Activated CD4-positive, alpha-beta T cell treated with anti-CD3 and anti-CD28 coated beads, Interleukin-2, amount 10 ng/mL, durations not matched to agents 24 days and 14 days (primary cell): Measurements from ENCODE around the gene TRA2B. TPM values are rescaled to one million over a fixed set of nuclear protein-coding genes. Genes with fewer than 3 reads are reported as not detected.
A peak's percentile ranks its signal among the peaks of the same experiment; 100 is the strongest.

ENCODE experiments used
- DNase-seq: peaks from one replicate; pipeline ENCODE4 v3.0.0; 2022
- H3K27ac Mint-ChIP-seq: one replicate; pipeline ENCODE4 v1.8.0; 2022; ENCODE audit warnings: mild to moderate bottlenecking, mixed read lengths
- H3K27me3 Mint-ChIP-seq: one replicate; pipeline ENCODE4 v1.8.0; 2022; ENCODE audit warnings: mixed read lengths
- H3K36me3 Mint-ChIP-seq: one replicate; pipeline ENCODE4 v1.8.0; 2022; ENCODE audit warnings: low read depth, mild to moderate bottlenecking, mixed read lengths
- H3K4me1 Mint-ChIP-seq: one replicate; pipeline ENCODE4 v1.8.0; 2021; ENCODE audit warnings: mixed read lengths
- H3K4me3 Mint-ChIP-seq: one replicate; pipeline ENCODE4 v1.8.0; 2022; ENCODE audit warnings: mild to moderate bottlenecking, moderate library complexity, mixed read lengths
- H3K9me3 Mint-ChIP-seq: one replicate; pipeline ENCODE4 v1.8.0; 2021; ENCODE audit warnings: mixed read lengths
- intact Hi-C: fragments of 100-400 bp; cut with micrococcal nuclease; formaldehyde crosslinking; loops from one replicate; pipeline ENCODE4 v1.15.1; 2023
- total RNA-seq: library from RNA; stranded (reverse); gene quantifications from 2 replicates; pipeline ENCODE4 v1.2.3, GENCODE V29; 2022

TRA2B gene
- total RNA-seq, 1 donor from 2014 or later, result 314 TPM

GRCh38 chr3:185966655-185967054 is 28.8 kb upstream of the TRA2B start:
- H3K36me3 Mint-ChIP-seq, result no peaks in the 10 kb centered on the region
- H3K9me3 Mint-ChIP-seq, result no peaks in the 10 kb centered on the region
- H3K27ac Mint-ChIP-seq, result no peak overlapping the region

GRCh38 chr3:185965496-185965895 is 27.7 kb upstream of the TRA2B start:
- Mint-ChIP-seq H3K36me3 (no peaks in the 10 kb centered on the region), H3K4me1 (no peaks in the 10 kb centered on the region), H3K27ac (no peak overlapping the region), H3K27me3 (peaks cover 12% of the 10 kb centered on the region), H3K9me3 (no peaks in the 10 kb centered on the region), H3K4me3 (no peak overlapping the region)
- intact Hi-C loops, result no loop called here
- no peak for DNase-seq

More at GRCh38 chr3:185966655-185967054, 28.8 kb upstream of the TRA2B start:
- Mint-ChIP-seq H3K4me1 (no peaks in the 10 kb centered on the region), H3K4me3 (no peak overlapping the region), H3K27me3 (peaks cover 12% of the 10 kb centered on the region)
- intact Hi-C loops, result no loop called here
- no peak for DNase-seq

GRCh38 chr3:185961675-185962232 is 23.9 kb upstream of the TRA2B start:
- no peak overlapping the region for H3K4me3 Mint-ChIP-seq
- H3K27ac Mint-ChIP-seq, result no peak overlapping the region
- no peaks in the 10 kb centered on the region for H3K36me3 Mint-ChIP-seq
- H3K9me3 Mint-ChIP-seq, result peaks cover 6% of the 10 kb centered on the region
- H3K27me3 Mint-ChIP-seq, result peaks cover 11% of the 10 kb centered on the region
- no peaks in the 10 kb centered on the region for H3K4me1 Mint-ChIP-seq
- no peak for DNase-seq
- intact Hi-C loops, result no loop called here

- peaks cover 8% of the 10 kb centered on the region for H3K27me3 Mint-ChIP-seq
- H3K27ac Mint-ChIP-seq, result no peak overlapping the region
- no peak for DNase-seq
- peaks cover 6% of the 10 kb centered on the region for H3K9me3 Mint-ChIP-seq
- no peaks in the 10 kb centered on the region for H3K36me3 Mint-ChIP-seq
- H3K4me1 Mint-ChIP-seq, result no peaks in the 10 kb centered on the region
- intact Hi-C loops, result no loop called here
- H3K4me3 Mint-ChIP-seq, result no peak overlapping the region
Observed at GRCh38 chr3:185960522-185961288, 22.9 kb upstream of the TRA2B start.

- intact Hi-C loops, result no loop called here
- Mint-ChIP-seq H3K4me3 (peak overlapping the region; percentile 10), H3K27ac (no peak overlapping the region), H3K4me1 (no peaks in the 10 kb centered on the region), H3K36me3 (no peaks in the 10 kb centered on the region), H3K9me3 (peaks cover 6% of the 10 kb centered on the region), H3K27me3 (peaks cover 8% of the 10 kb centered on the region)
- no peak for DNase-seq
Observed at GRCh38 chr3:185959609-185960521, 22.1 kb upstream of the TRA2B start.

GRCh38 chr3:185958626-185959025 is 20.8 kb upstream of the TRA2B start:
- no peak for DNase-seq
- Mint-ChIP-seq H3K9me3 (peaks cover 6% of the 10 kb centered on the region), H3K4me1 (no peaks in the 10 kb centered on the region), H3K27ac (no peak overlapping the region), H3K36me3 (no peaks in the 10 kb centered on the region), H3K4me3 (no peak overlapping the region), H3K27me3 (peaks cover 3% of the 10 kb centered on the region)
- intact Hi-C loops, result no loop called here

- H3K9me3 Mint-ChIP-seq, result peaks cover 6% of the 10 kb centered on the region
- DNase-seq, result no peak
- H3K4me1 Mint-ChIP-seq, result no peaks in the 10 kb centered on the region
- no peaks in the 10 kb centered on the region for H3K36me3 Mint-ChIP-seq
- peaks cover 13% of the 10 kb centered on the region for H3K27me3 Mint-ChIP-seq
- H3K4me3 Mint-ChIP-seq, result no peak overlapping the region
- H3K27ac Mint-ChIP-seq, result no peak overlapping the region
- intact Hi-C loops, result no loop called here
Observed at GRCh38 chr3:185956244-185956643, 18.4 kb upstream of the TRA2B start.

- no peaks in the 10 kb centered on the region for H3K4me1 Mint-ChIP-seq
Observed at GRCh38 chr3:185954366-185954723, 16.5 kb upstream of the TRA2B start.

GRCh38 chr3:185950728-185951127 is 12.9 kb upstream of the TRA2B start:
- intact Hi-C loops, result no loop called here
- Mint-ChIP-seq H3K9me3 (no peaks in the 10 kb centered on the region), H3K27me3 (peaks cover 36% of the 10 kb centered on the region), H3K36me3 (no peaks in the 10 kb centered on the region), H3K4me3 (no peak overlapping the region), H3K27ac (no peak overlapping the region), H3K4me1 (no peaks in the 10 kb centered on the region)
- no peak for DNase-seq

More at GRCh38 chr3:185954366-185954723, 16.5 kb upstream of the TRA2B start:
- Mint-ChIP-seq H3K27me3 (peaks cover 25% of the 10 kb centered on the region), H3K36me3 (no peaks in the 10 kb centered on the region), H3K27ac (no peak overlapping the region), H3K9me3 (peaks cover 6% of the 10 kb centered on the region), H3K4me3 (no peak overlapping the region)
- intact Hi-C loops, result no loop called here
- DNase-seq, result no peak

- Mint-ChIP-seq H3K9me3 (no peaks in the 10 kb centered on the region), H3K4me1 (no peaks in the 10 kb centered on the region), H3K27me3 (peaks cover 36% of the 10 kb centered on the region), H3K36me3 (no peaks in the 10 kb centered on the region), H3K27ac (no peak overlapping the region), H3K4me3 (no peak overlapping the region)
- DNase-seq, result no peak
- intact Hi-C loops, result no loop called here
Observed at GRCh38 chr3:185949515-185949914, 11.7 kb upstream of the TRA2B start.

- intact Hi-C loops, result no loop called here
- Mint-ChIP-seq H3K27ac (no peak overlapping the region), H3K4me3 (no peak overlapping the region), H3K27me3 (peaks cover 35% of the 10 kb centered on the region), H3K36me3 (no peaks in the 10 kb centered on the region), H3K9me3 (no peaks in the 10 kb centered on the region), H3K4me1 (peaks cover 7% of the 10 kb centered on the region)
- no peak for DNase-seq
Observed at GRCh38 chr3:185948292-185948691, 10.5 kb upstream of the TRA2B start.

GRCh38 chr3:185943760-185944106 is 5.9 kb upstream of the TRA2B start:
- no peaks in the 10 kb centered on the region for H3K9me3 Mint-ChIP-seq
- no peak for DNase-seq
- peaks cover 15% of the 10 kb centered on the region for H3K27me3 Mint-ChIP-seq
- peak overlapping the region; percentile 31 for H3K4me3 Mint-ChIP-seq
- H3K27ac Mint-ChIP-seq, result no peak overlapping the region
- no peaks in the 10 kb centered on the region for H3K36me3 Mint-ChIP-seq
- peaks cover 13% of the 10 kb centered on the region for H3K4me1 Mint-ChIP-seq
- intact Hi-C loops, result loop anchor here (5.0 kb wide), 1 partner anchor 674 kb away; no protein-coding TSS in a partner anchor

GRCh38 chr3:185942907-185943759 is 5.3 kb upstream of the TRA2B start:
- peak; percentile 95 for DNase-seq
- H3K4me3 Mint-ChIP-seq, result peak overlapping the region; percentile 31
- intact Hi-C loops, result loop anchor here (5.0 kb wide), 1 partner anchor 674 kb away; no protein-coding TSS in a partner anchor
- H3K4me1 Mint-ChIP-seq, result peaks cover 15% of the 10 kb centered on the region
- peaks cover 12% of the 10 kb centered on the region for H3K27me3 Mint-ChIP-seq
- H3K9me3 Mint-ChIP-seq, result peaks cover 3% of the 10 kb centered on the region
- H3K36me3 Mint-ChIP-seq, result peaks cover 2% of the 10 kb centered on the region
- no peak overlapping the region for H3K27ac Mint-ChIP-seq
